Adipose tissue (tissue), 3 donors: ENCODE results near the gene OR5K2. TPM values are rescaled to one million over a fixed set of nuclear protein-coding genes. Genes with fewer than 3 reads are reported as not detected.

Experiments used
- H3K27ac ChIP-seq: one replicate; pipeline ENCODE4 v1.5.1; 2013; ENCODE audit warnings: low read depth, low read length
- WGBS, 3 donors: extraction: QIAGEN DNeasy Blood & Tissue Kit; methylation state at CpG; one replicate each; pipeline ENCODE4 v1.1.7; 2013; 5-methylcytosine and 5-hydroxymethylcytosine counted together
- polyA plus RNA-seq, 3 donors: library from polyadenylated mRNA; stranded (reverse); fragments of 200-250 nt; gene quantifications; one replicate each; pipeline ENCODE4 v1.2.3, GENCODE V29; 2013
- donor health status: healthy with polysubstance abuse.
- donor health status: Bipolar disorder and iron deficiency.
- donor health status: healthy.

Gene OR5K2
- polyA plus RNA-seq, 3 donors, result not detected

DNA sequence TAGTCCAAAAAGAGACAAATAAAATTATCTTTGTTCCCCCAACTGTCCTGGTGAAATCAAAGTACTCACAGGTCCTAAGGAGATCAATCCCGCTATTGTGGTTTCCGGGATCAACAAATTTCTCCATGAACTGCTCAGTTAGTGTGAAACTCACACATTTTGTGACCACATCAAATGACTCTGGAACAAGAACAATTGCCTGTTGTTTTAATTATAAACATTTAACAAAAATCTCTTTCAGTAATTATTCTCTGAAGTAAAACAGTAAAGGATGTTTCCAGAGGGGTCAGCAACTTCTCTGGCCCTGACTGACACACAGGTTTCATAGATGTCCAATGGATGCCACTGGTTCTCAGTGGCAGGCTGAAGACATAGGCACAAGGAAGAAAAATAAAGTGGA is 21.3 kb downstream of the OR5K2 start:
- 91 to 99% (median 95%) methylated on average over 2 of the region's 2 CpGs for WGBS, 3 donors
- H3K27ac ChIP-seq, result no peak overlapping the region

DNA sequence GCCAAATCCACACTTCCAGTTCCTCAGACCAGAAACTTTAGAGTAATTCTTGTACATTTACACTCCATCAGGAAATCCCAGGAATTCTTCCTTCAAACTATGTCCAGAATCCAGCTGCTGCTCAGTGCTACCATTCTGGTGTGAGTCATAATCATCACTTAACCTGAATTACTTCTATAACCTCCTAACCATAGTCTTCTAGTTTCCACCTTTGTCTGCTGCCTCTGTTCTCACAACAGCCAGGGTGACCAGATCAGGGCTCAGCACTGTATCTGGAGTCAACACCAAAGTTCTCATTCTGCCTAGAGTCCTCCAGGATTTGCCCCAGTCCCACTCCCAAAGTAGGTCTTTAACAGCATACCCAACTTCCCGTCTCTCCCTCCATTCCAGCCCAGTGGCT is 21.9 kb downstream of the OR5K2 start:
- WGBS, 3 donors, result 0 to 100% (median 92%) methylated on average over 1 of the region's 1 CpG
- H3K27ac ChIP-seq, result no peak overlapping the region

DNA sequence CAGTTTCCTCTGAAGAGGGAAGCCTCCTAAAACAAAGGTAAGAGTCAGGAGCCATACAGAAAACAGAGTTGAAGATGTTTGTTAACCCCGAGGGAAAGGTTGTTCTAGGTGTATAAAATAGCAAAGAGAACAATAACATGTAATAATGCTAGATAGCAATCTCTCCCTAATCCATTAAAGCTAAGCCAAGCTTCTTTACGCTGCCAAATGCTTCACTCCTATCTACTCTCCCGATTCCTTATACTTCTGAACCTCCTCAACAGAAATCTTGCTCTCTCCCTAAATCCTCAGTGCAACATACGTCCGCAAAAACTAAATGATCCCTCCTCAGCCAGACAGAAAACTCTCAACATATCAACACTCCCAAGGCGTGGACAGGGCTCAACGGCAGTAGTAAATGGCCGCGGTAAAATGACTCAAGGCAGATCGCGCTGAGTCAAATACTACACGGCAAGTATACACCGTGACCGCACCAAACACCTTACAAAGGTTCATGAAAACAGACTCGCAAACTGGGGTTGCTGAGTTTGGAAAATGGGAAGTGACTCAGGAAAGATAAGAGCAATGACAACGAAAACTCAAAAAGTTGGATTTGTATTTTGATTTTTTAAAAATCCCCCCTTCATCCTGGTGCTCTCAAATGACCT is 24.5 kb downstream of the OR5K2 start:
- H3K27ac ChIP-seq, result no peak overlapping the region
- 0 to 2% (median 0%) methylated on average over 16 of the region's 16 CpGs for WGBS, 3 donors

DNA sequence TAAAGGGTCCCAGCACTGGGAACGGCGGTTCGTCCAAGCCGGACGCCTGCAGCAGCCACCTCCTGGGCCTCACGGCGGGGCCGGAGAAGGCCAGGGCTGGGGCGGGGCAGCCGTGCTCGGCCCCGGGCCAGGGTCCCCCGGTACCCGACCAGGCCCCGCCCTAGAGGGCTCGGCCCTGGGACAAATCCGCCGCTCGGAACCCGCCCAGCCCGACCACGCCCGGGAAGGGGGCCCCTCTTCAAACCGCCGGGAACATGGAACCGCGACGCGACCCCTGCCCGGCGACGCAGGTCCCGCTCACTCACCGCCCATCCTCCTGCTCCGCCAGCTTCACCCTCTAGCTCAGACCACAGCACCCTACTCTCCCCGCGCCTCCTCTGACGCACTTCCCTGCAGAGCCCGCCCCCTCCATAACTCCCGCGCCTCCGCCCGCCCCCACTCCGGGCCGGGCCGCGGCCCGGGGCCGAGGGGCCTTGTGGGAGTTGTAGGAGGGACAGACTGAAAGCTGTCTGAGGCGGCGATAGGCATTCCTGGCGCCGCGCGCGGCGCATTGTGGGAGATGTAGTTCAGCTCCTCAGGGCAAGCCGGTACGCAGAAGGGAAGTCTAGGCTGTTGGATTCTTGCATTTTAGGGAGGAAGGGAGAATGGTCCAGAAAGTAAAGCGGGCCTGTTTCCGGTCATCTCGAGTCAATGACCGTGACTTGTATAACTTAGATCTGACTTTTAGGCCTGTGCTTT is 25.2 kb downstream of the OR5K2 start, which contains the start of gene CLDND1:
TSS of gene CLDND1 (minus strand) at position 359 of the 738 bp plus-strand sequence. CDS start 1,478 bp downstream, outside the sequence.
- WGBS, 3 donors, result 0 to 1% (median 1%) methylated on average over 45 to 63 of the region's 63 CpGs

DNA sequence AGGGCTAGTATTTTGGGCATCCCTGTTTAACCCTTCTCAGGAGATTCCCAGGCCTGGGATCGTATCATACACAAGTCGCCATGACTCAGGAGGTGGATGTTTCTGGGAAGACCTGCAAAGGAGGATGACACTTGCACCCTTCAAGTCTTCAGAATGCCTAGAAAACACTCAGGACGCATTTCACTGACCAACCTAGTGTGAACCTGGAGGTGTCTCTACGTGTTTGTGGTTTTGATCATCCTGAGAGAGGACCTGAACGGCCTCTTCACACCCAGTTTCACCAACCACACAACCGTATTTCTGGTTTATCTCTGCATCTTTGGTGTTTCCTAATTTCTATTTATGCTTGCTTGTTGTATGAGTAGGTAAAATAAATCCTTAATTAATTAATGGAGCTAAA is 28.0 kb downstream of the OR5K2 start:
- WGBS, 3 donors, result 80 to 85% (median 84%) methylated on average over 6 of the region's 6 CpGs
- H3K27ac ChIP-seq, result no peak overlapping the region

More for the DNA sequence above, 25.2 kb downstream of the OR5K2 start, which contains the start of gene CLDND1:
- H3K27ac ChIP-seq, result peak within 1 kb of the TSS; percentile 55

DNA sequence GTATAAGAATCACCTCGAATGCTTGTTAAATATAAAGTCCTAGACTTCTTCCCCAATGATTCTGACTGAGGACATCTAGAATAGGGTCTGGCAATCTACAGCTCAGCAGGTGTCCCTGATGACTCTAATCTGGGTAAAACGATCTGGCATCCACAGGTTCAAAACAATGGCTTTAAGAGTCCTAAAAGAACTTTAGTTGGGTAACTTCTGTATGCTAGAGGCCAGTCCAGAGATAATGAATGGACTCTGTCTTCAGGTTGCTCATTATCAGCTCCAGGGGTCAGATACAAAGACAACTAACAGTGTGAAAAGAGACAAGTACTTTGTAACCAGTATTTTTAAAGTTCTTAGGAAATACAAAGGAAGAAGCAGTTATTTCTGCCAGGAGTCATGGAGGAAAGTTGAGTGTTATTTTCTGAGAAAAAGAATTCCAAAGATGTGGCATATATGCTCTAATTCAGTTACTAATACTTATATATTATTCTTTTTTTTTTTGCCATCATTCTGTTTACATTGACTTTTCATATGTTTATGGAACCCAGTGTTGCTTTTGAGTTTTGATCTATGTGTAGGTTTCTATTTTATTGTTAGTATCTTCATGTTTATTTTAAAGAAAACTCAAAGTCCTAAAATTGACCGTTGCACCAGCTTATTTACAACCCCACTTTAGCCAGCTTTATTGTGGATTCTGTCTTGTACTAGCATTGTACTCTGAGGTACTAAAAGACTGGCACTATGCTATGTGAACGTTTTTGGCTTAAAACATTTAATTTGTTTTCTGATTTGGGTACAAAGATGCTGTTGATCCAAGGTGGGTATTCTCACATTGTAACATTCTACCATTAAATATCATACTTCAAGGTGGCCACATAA is 31.2 kb downstream of the OR5K2 start:
- WGBS, 3 donors, result 35 to 62% (median 60%) methylated on average over 4 of the region's 4 CpGs
- H3K27ac ChIP-seq, result no peak overlapping the region

DNA sequence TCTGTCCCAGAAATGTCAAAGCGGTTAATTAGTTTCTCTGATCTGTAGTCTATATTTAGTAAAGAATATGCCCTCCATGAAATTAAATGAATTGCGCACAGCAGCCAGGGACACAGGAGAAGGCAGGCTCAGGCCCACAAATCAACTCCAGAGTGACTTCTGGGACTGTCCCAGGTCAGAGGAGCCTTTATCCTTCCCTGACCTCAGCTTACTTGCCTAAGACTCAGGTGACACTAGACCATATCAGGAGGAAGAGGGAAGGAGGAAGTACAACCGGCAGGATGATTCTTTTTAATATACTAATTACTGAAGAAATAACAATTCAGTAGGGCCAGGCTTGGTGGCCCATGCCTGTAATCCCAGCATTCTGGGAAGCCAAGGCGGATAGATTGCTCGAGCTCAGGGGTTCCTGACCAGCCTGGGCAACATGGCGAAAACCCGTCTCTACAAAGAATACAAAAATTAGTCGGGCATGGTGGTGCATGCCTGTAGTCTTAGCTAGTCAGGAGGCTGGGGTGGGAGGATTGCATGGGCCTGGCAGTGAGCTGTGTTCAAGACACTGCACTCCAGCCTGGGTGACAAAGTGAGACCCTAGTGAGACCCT is 32.5 kb downstream of the OR5K2 start:
- H3K27ac ChIP-seq, result no peak overlapping the region
- WGBS, 3 donors, result 88 to 90% (median 89%) methylated on average over 8 of the region's 8 CpGs

DNA sequence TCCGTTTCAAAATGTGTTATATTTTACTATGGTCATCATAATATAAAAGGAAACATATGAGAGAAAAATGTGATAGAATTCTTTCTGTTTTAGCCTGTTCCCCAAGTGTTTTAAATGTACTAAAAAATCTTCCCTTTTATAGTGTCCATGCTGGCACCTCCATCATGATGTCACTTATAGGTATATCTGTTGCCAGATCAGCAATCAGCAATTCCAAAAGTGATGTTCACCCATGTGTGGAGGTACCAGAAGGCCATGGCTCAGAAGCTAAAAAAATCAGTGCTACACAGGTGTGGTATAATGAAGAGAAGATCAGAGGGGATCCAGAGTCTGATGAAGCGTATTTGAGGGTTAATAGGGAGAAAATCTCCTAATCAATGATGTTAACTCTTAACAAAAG is 33.2 kb downstream of the OR5K2 start:
- H3K27ac ChIP-seq, result no peak overlapping the region
- 75 to 91% (median 87%) methylated on average over 2 of the region's 2 CpGs for WGBS, 3 donors

DNA sequence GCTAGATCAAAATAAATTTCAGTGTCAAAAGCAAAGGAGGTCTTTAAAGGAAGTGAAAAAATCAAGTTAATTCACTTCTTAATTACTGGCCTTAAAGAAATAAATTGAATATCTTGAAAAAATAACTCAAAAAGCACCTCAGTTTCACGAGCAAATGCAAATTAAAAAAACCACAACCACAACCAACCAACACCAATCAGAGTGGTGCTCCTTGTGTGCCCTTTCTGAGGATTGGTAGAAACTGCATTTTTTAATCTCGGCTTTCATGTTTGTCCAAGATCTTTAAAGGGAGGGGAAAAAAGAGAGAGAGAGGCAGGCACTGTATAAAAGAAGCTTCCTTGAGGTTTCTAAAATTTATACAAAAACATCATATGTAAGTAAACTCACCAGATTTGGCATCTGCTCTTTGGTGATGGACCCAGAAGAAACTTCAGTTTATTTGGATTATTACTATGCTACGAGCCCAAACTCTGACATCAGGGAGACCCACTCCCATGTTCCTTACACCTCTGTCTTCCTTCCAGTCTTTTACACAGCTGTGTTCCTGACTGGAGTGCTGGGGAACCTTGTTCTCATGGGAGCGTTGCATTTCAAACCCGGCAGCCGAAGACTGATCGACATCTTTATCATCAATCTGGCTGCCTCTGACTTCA is 34.3 kb downstream of the OR5K2 start, which contains the start of gene GPR15:
TSS of gene GPR15 (plus strand) at position 357 of the 653 bp plus-strand sequence. CDS start at position 413, 56 bp downstream.
- no peak within 1 kb of the TSS for H3K27ac ChIP-seq
- WGBS, 3 donors, result 77 to 83% (median 83%) methylated on average over 7 of the region's 7 CpGs

DNA sequence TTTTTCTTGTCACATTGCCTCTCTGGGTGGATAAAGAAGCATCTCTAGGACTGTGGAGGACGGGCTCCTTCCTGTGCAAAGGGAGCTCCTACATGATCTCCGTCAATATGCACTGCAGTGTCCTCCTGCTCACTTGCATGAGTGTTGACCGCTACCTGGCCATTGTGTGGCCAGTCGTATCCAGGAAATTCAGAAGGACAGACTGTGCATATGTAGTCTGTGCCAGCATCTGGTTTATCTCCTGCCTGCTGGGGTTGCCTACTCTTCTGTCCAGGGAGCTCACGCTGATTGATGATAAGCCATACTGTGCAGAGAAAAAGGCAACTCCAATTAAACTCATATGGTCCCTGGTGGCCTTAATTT is 34.8 kb downstream of the OR5K2 start:
- no peak overlapping the region for H3K27ac ChIP-seq
- 74 to 88% (median 85%) methylated on average over 5 of the region's 5 CpGs for WGBS, 3 donors

DNA sequence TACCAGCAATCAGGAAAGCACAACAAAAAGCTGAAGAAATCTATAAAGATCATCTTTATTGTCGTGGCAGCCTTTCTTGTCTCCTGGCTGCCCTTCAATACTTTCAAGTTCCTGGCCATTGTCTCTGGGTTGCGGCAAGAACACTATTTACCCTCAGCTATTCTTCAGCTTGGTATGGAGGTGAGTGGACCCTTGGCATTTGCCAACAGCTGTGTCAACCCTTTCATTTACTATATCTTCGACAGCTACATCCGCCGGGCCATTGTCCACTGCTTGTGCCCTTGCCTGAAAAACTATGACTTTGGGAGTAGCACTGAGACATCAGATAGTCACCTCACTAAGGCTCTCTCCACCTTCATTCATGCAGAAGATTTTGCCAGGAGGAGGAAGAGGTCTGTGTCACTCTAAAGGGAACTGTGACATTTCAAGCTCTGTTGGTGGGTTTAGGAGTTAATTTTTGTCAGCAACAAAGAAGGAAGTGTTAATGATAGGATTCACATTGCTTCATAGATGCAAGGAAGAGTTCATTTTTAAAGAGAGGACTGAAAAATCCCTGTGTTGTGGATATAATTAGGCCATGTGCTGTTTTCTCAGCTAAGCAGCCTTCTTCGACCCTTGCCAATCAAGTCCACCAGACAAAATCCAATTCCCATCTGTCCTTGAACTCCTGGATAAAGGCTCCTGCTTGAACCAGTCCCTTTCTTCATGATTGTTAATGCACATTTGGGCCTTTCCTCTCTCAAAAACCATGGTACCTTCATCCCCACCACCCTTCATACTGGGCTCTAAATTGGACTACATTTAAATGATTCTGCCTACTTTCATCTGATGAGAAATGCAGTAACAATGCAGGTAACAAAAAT is 35.5 kb downstream of the OR5K2 start:
- H3K27ac ChIP-seq, result no peak overlapping the region
- 67 to 93% (median 89%) methylated on average over 6 of the region's 6 CpGs for WGBS, 3 donors

DNA sequence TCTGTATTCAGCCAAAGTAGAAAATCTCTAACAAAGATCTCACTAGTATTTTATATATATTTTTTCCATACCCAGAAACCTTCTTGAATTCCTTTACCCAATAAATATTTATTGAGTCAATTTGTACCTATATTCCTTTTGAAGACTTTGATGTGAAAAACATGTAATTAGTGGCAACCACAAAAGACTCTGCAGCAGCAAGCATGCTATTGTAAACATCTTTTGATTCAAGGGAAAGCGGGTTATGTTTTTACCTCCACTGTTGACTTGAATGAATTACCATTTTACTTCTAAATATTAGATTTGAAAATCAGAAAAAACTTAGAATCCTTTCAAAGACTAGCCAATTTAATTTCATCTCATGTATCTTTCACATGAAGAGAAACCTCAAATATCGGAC is 36.7 kb downstream of the OR5K2 start:
- no peak overlapping the region for H3K27ac ChIP-seq
- 90 to 95% (median 94%) methylated on average over 2 of the region's 2 CpGs for WGBS, 3 donors

DNA sequence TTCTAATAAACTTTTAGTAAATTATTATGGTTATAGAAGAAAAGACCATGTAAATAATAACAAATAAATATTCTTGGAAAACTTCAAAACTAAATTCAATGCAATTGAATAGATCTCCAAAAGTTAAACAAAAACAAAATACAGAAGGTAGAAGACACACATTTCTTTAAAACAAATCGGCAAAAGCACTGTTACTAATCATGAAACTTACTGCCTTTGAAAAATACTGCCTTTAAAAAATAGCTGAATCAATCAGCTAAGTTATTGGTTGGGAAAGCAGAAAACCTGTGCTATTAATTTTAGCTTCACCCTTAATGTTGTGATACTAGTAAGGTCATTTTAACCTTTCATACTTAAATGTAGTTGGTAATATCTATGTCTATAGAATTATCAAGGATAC is 37.3 kb downstream of the OR5K2 start:
- no peak overlapping the region for H3K27ac ChIP-seq
- WGBS, 3 donors, result 84 to 98% (median 91%) methylated on average over 1 of the region's 1 CpG

DNA sequence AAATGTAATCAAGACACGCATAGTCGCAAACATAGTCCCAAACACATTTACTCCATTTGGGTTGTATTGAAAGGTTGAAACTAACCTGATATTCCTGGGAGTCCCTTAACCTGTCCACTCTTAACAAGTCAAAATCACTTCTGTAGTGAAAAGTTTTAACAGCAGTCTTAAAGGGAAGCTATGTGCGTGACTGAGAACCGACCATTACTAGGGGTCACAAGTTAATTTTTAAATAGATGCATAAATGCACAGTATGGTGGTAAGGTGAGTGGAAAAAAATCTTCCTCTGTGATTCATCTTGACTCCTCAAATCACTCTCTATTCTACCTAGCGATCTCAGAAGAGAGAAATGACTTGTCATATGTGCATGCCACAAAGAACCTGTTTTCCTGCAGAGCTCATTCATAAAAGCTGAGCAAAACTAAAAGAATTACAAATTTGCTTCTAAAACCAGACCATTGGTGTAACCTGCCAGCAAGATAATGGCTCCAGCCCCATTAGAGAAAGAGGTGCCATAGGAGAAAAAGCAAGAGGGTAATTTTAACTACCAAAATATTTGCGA is 39.1 kb downstream of the OR5K2 start:
- WGBS, 3 donors, result 74 to 88% (median 88%) methylated on average over 6 of the region's 6 CpGs

DNA sequence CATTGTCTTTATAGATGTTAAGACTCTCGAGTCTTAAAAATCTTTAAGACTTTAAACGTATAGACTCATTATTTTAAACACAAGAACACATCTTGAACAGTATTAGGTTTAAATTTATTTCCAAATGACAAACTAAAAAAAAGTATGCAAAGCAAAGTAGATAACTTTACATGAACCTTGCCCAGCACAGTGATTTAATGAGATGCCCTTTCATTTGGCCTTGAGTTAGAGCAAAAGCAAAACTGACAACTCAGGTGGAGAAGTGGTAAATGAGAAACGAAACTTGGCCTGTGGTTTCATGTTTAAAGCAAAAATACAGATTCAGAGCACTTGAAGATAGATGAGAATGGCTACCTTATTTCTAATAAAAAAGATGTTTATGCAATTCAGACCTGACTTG is 42.9 kb downstream of the OR5K2 start:
- 83 to 86% (median 83%) methylated on average over 3 of the region's 3 CpGs for WGBS, 3 donors
- H3K27ac ChIP-seq, result no peak overlapping the region

More for the DNA sequence above, 39.1 kb downstream of the OR5K2 start:
- no peak overlapping the region for H3K27ac ChIP-seq

DNA sequence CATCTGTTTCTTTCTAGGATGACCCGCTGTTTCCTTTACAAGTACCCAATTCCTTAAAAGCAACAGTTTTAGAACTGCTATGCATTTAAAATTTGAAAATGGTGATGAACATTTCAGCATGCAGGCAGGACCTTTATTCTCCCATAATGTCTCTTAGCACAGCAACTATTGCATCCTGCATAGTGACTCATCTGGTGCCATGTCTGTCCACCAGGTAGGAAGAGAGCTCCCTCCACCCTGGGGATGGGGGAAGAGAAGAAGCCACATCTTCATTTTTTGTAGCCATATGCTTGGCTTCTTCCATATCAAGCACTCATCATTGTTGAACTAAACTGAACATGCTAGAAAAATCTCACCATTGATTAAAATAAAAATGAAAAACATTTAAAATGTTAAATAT is 44.2 kb downstream of the OR5K2 start:
- WGBS, 3 donors, result 92 to 100% (median 92%) methylated on average over 1 of the region's 1 CpG

DNA sequence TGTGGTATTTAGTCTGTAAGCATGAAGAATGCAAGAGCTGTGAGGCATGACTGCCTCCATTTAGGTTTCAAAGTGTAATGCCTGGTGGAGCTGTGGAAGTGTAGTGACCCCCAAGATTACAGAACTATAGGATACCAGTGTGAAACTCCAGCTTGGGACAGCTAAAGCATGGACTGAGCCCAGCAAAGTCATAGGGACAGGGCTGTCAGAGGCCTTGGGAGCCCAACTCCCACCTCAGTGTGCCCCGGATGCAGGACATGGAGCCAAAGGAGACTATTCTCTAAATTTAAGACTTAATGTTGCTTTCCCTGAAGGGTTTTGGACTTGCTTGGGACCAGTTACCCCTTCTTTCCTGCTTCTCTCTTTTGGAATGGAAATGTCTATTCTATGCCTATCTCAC is 45.1 kb downstream of the OR5K2 start:
- 80 to 95% (median 93%) methylated on average over 1 of the region's 1 CpG for WGBS, 3 donors
- no peak overlapping the region for H3K27ac ChIP-seq

More for the DNA sequence above, 44.2 kb downstream of the OR5K2 start:
- no peak overlapping the region for H3K27ac ChIP-seq
